ENCODE results near the gene TCFL5. TPM values are rescaled to one million over a fixed set of nuclear protein-coding genes. Genes with fewer than 3 reads are reported as not detected.

Gene TCFL5
- total and polyA plus RNA-seq, 2 donors (not counting 3 experiments of a cell fraction or from before 2014, with no cell fraction given), result 4.4 to 11.1 TPM

DNA sequence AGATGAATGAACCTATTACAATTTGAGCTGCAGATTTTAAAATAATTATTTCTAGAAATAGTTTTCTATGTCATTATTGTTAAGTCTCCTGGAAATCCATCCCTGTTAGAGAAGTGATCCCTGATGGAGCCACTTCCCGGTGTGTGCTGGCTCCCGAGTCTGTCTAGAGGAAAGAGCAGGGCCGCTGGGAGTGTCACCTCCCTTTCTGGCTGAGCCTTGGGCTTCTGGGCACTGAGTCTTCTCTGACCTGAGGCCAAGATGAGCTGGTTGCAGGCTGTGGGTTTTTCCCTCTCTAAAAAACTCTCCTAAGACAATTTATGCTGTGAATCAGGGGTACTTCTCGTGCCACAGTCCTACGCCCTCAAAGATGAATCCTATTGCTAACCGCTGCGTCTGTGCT lies 28.8 kb upstream of the TCFL5 start:
- H3K9me1 ChIP-seq (replicated peaks; ENCODE audit: control insufficient read depth, extremely low read depth, insufficient read depth, low read length), result no peaks in the 10 kb centered on the region
- DNase-seq (ENCODE audit: low read depth, low spot score), result no peak
- POLR2A ChIA-PET, result no interaction called here
- FAIRE-seq, result no peak
- no peak overlapping the region for H3K9ac ChIP-seq (replicated peaks; ENCODE audit: extremely low read depth, insufficient read depth, low read length)
- dilution Hi-C loops (cut with MboI; ENCODE audit: extremely low pct_ligation_motif_present, low sequenced_read_pairs), result no loop called here
- peaks cover 35 to 67% of the 10 kb centered on the region in 2 experiments for H3K36me3 ChIP-seq (ENCODE audit: control insufficient read depth in 2 of 2, extremely low read depth in 1 of 2, insufficient read depth in 2 of 2, low read length in 2 of 2)
- H4K20me1 ChIP-seq (replicated peaks; ENCODE audit: control insufficient read depth, extremely low read depth, insufficient read depth, low read length), result no peaks in the 10 kb centered on the region
- no peak overlapping the region for H3K4me2 ChIP-seq (ENCODE audit: insufficient read depth, low read length)
- no peaks in the 10 kb centered on the region for H3K27me3 ChIP-seq (ENCODE audit: control insufficient read depth in 2 of 2, insufficient read depth in 2 of 2, low read length in 2 of 2)
- BruUV-seq (replicated peaks), result no TSS peak
- H3K9me3 ChIP-seq (replicated peaks; ENCODE audit: control insufficient read depth, insufficient read depth, low read length), result no peaks in the 10 kb centered on the region
- no peak overlapping the region for H3K27ac ChIP-seq (ENCODE audit: insufficient read depth, low read depth, low read length)
- no peak overlapping the region for H3K4me3 ChIP-seq (replicated peaks in 1 of 3; ENCODE audit: insufficient read depth in 1 of 3, low read depth in 1 of 3, low read length in 3 of 3)
- intact Hi-C loops (cut with micrococcal nuclease), result no loop called here
- CTCF ChIA-PET, result interaction anchor here (0.9 to 1.8 kb wide), 2 partner anchors 15 to 48 kb away, joined by 3 to 9 read pairs; no protein-coding TSS in a partner anchor
- H3K79me2 ChIP-seq (ENCODE audit: control insufficient read depth, insufficient read depth, low read length), result no peaks in the 10 kb centered on the region
- TF ChIP-seq GATA2 (IDR thresholded peaks at IDR 0.05; ENCODE audit: insufficient read depth, insufficient read length, low read depth, low read length), result no peak
- TF ChIP-seq JUN (IDR thresholded peaks at IDR 0.05; ENCODE audit: borderline replicate concordance, insufficient read depth, insufficient read length, low read depth), result no peak
- no peak for TF ChIP-seq MYC (IDR thresholded peaks at IDR 0.05; ENCODE audit: low read depth, low read length)
- no peak for TF ChIP-seq FOS (IDR thresholded peaks at IDR 0.05; ENCODE audit: borderline replicate concordance, insufficient read depth, low read length)
- TF ChIP-seq, protein P1, sequence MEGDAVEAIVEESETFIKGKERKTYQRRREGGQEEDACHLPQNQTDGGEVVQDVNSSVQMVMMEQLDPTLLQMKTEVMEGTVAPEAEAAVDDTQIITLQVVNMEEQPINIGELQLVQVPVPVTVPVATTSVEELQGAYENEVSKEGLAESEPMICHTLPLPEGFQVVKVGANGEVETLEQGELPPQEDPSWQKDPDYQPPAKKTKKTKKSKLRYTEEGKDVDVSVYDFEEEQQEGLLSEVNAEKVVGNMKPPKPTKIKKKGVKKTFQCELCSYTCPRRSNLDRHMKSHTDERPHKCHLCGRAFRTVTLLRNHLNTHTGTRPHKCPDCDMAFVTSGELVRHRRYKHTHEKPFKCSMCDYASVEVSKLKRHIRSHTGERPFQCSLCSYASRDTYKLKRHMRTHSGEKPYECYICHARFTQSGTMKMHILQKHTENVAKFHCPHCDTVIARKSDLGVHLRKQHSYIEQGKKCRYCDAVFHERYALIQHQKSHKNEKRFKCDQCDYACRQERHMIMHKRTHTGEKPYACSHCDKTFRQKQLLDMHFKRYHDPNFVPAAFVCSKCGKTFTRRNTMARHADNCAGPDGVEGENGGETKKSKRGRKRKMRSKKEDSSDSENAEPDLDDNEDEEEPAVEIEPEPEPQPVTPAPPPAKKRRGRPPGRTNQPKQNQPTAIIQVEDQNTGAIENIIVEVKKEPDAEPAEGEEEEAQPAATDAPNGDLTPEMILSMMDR (IDR thresholded peaks at IDR 0.05; ENCODE audit: extremely low read depth in 1 of 2, insufficient read depth in 1 of 2, low read depth in 1 of 2, low read length in 2 of 2), result no peak
- TF ChIP-seq POLR2AphosphoS5 (IDR thresholded peaks at IDR 0.05; ENCODE audit: insufficient read depth, low read depth, low read length), result no peak
- no peak for TF ChIP-seq POLR2A (IDR thresholded peaks at IDR 0.05; ENCODE audit: low read depth, low read length)
- TF ChIP-seq, protein P2, sequence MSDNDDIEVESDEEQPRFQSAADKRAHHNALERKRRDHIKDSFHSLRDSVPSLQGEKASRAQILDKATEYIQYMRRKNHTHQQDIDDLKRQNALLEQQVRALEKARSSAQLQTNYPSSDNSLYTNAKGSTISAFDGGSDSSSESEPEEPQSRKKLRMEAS (IDR thresholded peaks at IDR 0.05; ENCODE audit: insufficient read depth, insufficient read length), result no peak
- TF ChIP-seq EZH2 (IDR thresholded peaks at IDR 0.05; ENCODE audit: borderline replicate concordance, low read depth, low read length, severe bottlenecking), result no peak
- H2AFZ ChIP-seq (ENCODE audit: low read depth, low read length), result no peak overlapping the region
- H3K4me1 ChIP-seq (ENCODE audit: control insufficient read depth, extremely low read depth, insufficient read depth, low read length), result no peaks in the 10 kb centered on the region

All from endothelial cell of umbilical vein (primary cell).